ENCODE data around the gene HOXA3. TPM values are rescaled to one million over a fixed set of nuclear protein-coding genes. Genes with fewer than 3 reads are reported as not detected.

Gene HOXA3
- total RNA-seq, 1 experiment from 2014 or later, result 4.5 TPM

DNA sequence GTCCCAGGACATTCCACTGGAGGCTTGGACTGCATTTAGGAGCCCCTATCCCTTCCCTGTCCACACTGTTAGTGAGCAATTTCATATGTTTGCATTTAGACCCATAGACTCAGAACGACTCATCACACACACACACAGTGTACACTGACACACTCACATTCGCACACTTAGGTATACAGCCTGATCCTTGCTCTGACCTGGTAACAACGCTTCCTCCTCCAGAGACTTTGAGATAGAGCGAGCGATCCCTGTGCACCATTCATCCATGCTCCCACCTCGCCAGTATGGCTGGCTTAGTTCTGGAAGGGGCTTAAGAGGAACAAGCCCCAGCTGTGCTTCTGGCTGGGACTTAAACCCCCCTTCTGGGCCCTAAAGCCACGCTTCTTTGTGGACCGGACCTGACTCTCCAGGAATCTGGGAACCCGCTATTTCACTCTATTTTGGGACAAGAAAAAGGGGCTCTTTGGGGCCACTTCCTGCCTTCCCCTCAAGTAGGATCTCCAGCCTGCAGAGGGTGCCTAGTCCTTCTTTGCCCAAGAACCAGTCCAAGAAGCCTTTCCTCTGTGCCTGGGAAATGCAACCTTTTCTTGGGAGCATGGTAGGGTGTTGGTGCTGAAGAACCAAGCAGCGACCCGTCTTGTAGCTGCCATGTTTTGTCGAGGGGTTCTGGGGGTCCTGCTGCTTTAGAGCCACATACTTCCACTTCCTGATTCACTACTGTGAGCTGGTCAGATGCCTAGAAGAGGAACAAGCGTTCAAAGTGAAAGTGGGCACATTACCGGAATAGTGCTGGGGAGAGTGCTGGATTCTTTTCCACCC, 48.6 kb upstream of the HOXA3 start:
- H3F3A ChIP-seq (ENCODE audit: low read length, unreplicated experiment), result no peaks in the 10 kb centered on the region
- H3K4me1 ChIP-seq (ENCODE audit: insufficient read depth, low read length), result peaks cover 30% of the 10 kb centered on the region
- ChIA-PET POLR2A (ENCODE audit: unreplicated experiment) (interaction anchor here (0.9 to 1.0 kb wide), 3 partner anchors 12 to 538 kb away, joined by 3 to 24 read pairs (median 5); no protein-coding TSS in a partner anchor), CTCF (interaction anchor here (2.2 to 2.3 kb wide), 2 partner anchors 405 kb away, joined by 20 to 29 read pairs; no protein-coding TSS in a partner anchor)
- peak overlapping the region; percentile 92 for H3K27ac ChIP-seq (ENCODE audit: low read length)
- peak overlapping the region; percentile 35 for H2AFZ ChIP-seq (ENCODE audit: low read length)
- TSS peak; percentile 73 for BruUV-seq (replicated peaks)
- ATAC-seq, result peak; percentile 6
- peak overlapping the region; percentile 94 for H3K4me2 ChIP-seq (ENCODE audit: low read length)
- H3K27me3 ChIP-seq (ENCODE audit: low read length), result no peaks in the 10 kb centered on the region
- H3K9me3 ChIP-seq (ENCODE audit: low read length), result no peaks in the 10 kb centered on the region
- DNase-seq, result peak; percentile 57
- intact Hi-C loops (cut with micrococcal nuclease), result loop anchor here (5.0 kb wide), 1 partner anchor 34 kb away; the partner anchor contains the start of gene HOXA9
- peak overlapping the region; percentile 91 for H3K9ac ChIP-seq (ENCODE audit: low read length)
- H3K36me3 ChIP-seq (ENCODE audit: low read depth, low read length), result 0 out of 2 replicates have a peak, but pooled peaks cover 6% of the 10 kb centered on the region
- TF ChIP-seq EZH2phosphoT487 (IDR thresholded peaks at IDR 0.05; ENCODE audit: borderline replicate concordance, low read length) (no peak), EZH2 (IDR thresholded peaks at IDR 0.05; ENCODE audit: low read length, unreplicated experiment) (no peak)
- TF ChIP-seq, protein P1, sequence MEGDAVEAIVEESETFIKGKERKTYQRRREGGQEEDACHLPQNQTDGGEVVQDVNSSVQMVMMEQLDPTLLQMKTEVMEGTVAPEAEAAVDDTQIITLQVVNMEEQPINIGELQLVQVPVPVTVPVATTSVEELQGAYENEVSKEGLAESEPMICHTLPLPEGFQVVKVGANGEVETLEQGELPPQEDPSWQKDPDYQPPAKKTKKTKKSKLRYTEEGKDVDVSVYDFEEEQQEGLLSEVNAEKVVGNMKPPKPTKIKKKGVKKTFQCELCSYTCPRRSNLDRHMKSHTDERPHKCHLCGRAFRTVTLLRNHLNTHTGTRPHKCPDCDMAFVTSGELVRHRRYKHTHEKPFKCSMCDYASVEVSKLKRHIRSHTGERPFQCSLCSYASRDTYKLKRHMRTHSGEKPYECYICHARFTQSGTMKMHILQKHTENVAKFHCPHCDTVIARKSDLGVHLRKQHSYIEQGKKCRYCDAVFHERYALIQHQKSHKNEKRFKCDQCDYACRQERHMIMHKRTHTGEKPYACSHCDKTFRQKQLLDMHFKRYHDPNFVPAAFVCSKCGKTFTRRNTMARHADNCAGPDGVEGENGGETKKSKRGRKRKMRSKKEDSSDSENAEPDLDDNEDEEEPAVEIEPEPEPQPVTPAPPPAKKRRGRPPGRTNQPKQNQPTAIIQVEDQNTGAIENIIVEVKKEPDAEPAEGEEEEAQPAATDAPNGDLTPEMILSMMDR (conservative IDR thresholded peaks at IDR 0.05; ENCODE audit: low read depth, low read length), result no peak
- peaks cover 95% of the 10 kb centered on the region for H3K79me2 ChIP-seq (ENCODE audit: low read length)
- H3K4me3 ChIP-seq (ENCODE audit: low read length), result peak overlapping the region; percentile 75
- H4K20me1 ChIP-seq (ENCODE audit: low read length), result peaks cover 12% of the 10 kb centered on the region; the same call in 1 of the 2 replicates
- no peaks in the 10 kb centered on the region for H3K9me2 ChIP-seq (replicated peaks; ENCODE audit: low read length)

DNA sequence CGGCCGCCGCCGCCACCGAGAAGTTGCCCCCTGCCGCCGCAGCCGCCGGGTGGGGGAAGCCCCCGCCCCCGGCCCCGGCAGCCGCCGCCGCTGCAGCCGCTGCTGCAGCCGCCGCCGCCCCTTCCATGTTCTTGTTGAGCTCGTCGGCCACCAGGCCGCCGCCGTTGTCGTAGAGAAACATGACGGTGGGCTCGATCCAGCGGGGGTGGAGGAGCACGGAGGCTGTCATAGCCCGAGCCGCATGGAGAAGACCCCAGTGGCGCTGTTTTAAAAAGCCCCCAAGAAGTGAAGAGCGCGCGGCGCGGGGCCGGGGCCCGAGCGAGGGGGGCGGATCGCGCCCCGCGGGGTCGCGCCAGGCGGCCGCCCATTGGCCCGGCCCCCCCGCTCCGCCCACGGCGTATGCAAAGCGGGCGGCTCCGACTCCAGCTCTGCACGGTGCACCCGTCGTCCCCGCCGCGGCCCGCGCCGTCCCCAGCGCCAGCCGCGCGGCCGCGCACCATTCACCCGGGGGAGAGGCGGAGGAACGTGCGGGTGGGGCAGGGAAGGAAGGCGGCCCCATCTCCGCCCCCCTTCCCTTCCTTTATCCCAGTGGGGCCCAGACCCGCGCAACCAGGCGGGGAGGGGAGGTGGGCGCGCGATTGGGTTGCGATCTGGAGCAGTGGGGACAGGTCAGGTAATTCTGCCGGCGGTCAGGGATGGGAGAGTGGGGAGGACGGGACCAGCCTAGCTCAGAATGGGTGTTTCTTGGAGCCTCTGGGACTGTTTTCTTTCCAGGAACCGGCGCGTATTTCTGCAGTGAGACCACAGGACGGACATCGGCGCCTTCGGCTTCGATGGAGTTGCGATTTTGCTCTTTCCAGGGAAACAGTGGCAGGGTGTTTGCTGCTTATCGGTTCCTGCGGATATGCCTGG, 47.7 kb upstream of the HOXA3 start, which contains the start of gene HOXA13:
HOXA13 (minus strand) TSS at position 243 of the 912 bp plus-strand sequence; CDS start at position 229, 14 bp downstream.
- peak within 1 kb of the TSS; percentile 97 for H3K9ac ChIP-seq (ENCODE audit: low read length)
- H3K4me3 ChIP-seq (ENCODE audit: low read length), result peak within 1 kb of the TSS; percentile 91
- no peaks in the 10 kb centered on the region for H3K9me3 ChIP-seq (ENCODE audit: low read length)
- peak within 1 kb of the TSS; percentile 35 for H2AFZ ChIP-seq (ENCODE audit: low read length)
- H4K20me1 ChIP-seq (ENCODE audit: low read length), result peaks cover 12% of the 10 kb centered on the region; the same call in 1 of the 2 replicates
- no TSS peak for BruUV-seq (replicated peaks)
- intact Hi-C loops (cut with micrococcal nuclease), result loop anchor here (5.0 kb wide), 3 partner anchors 33 to 892 kb away; partner anchors contain the start of genes HOXA9 and TAX1BP1
- ChIA-PET POLR2A (ENCODE audit: unreplicated experiment) (interaction anchor here (0.9 to 1.0 kb wide), 4 partner anchors 11 to 539 kb away, joined by 3 to 24 read pairs (median 4); no protein-coding TSS in a partner anchor), CTCF (interaction anchor here (0.6 to 2.3 kb wide), 4 partner anchors 9 to 462 kb away, joined by 3 to 20 read pairs (median 4); no protein-coding TSS in a partner anchor)
- H3K4me1 ChIP-seq (ENCODE audit: insufficient read depth, low read length), result peaks cover 34% of the 10 kb centered on the region
- no peaks in the 10 kb centered on the region for H3K9me2 ChIP-seq (replicated peaks; ENCODE audit: low read length)
- peak; percentile 94 for TF ChIP-seq EZH2phosphoT487 (IDR thresholded peaks at IDR 0.05; ENCODE audit: borderline replicate concordance, low read length)
- no peak for TF ChIP-seq EZH2 (IDR thresholded peaks at IDR 0.05; ENCODE audit: low read length, unreplicated experiment)
- TF ChIP-seq, protein P1 (conservative IDR thresholded peaks at IDR 0.05; ENCODE audit: low read depth, low read length), result no peak
- ATAC-seq (peak; percentile 59), DNase-seq (peak; percentile 92)
- H3K27ac ChIP-seq (ENCODE audit: low read length), result peak within 1 kb of the TSS; percentile 92
- H3F3A ChIP-seq (ENCODE audit: low read length, unreplicated experiment), result no peaks in the 10 kb centered on the region
- peaks cover 95% of the 10 kb centered on the region for H3K79me2 ChIP-seq (ENCODE audit: low read length)
- H3K27me3 ChIP-seq (ENCODE audit: low read length), result no peaks in the 10 kb centered on the region
- H3K36me3 ChIP-seq (ENCODE audit: low read depth, low read length), result 0 out of 2 replicates have a peak, but pooled peaks cover 6% of the 10 kb centered on the region
- H3K4me2 ChIP-seq (ENCODE audit: low read length), result peak within 1 kb of the TSS; percentile 99

All from PC-3 (cell line).